GM18508 (cell line): ENCODE measurements around the gene ENTPD5.

Source experiments
- ATAC-seq: cut with Tn5 transposase; IDR thresholded peaks from one replicate; pipeline ENCODE4 v1.9.1; 2021; ENCODE audit warnings: moderate number of reproducible peaks; ENCODE audit not compliant: insufficient read depth, unreplicated experiment

The ENTPD5 gene

GRCh38 chr14:74018586-74019407, at the start of gene ENTPD5, which contains the start of gene BBOF1:
TSS of gene ENTPD5 (minus strand) at chr14:74019288. CDS start at chr14:73988102, 31,186 bp downstream.
TSS of gene BBOF1 (plus strand) at chr14:74019349. CDS start at chr14:74019479, 130 bp downstream.
- no peak for ATAC-seq

GRCh38 chr14:74065746-74066575, 46.9 kb upstream of the ENTPD5 start:
- no peak for ATAC-seq

GRCh38 chr14:74064883-74065282, 45.8 kb upstream of the ENTPD5 start:
- no peak for ATAC-seq

- ATAC-seq = no peak
Measured at GRCh38 chr14:74064426-74064825, 45.3 kb upstream of the ENTPD5 start.

GRCh38 chr14:74062809-74063150, 43.7 kb upstream of the ENTPD5 start:
- ATAC-seq = no peak

GRCh38 chr14:74049876-74050495, 30.9 kb upstream of the ENTPD5 start:
- ATAC-seq = no peak

GRCh38 chr14:74048281-74048680, 29.2 kb upstream of the ENTPD5 start:
- ATAC-seq = no peak

GRCh38 chr14:74045522-74045921, 26.4 kb upstream of the ENTPD5 start:
- no peak for ATAC-seq

- no peak for ATAC-seq
Measured at GRCh38 chr14:74042296-74042695, 23.2 kb upstream of the ENTPD5 start.

- no peak for ATAC-seq
Measured at GRCh38 chr14:74038020-74038859, 19.2 kb upstream of the ENTPD5 start.

- ATAC-seq = no peak
Measured at GRCh38 chr14:74035556-74035955, 16.5 kb upstream of the ENTPD5 start.

- ATAC-seq = no peak
Measured at GRCh38 chr14:74034572-74034971, 15.5 kb upstream of the ENTPD5 start.

GRCh38 chr14:74029136-74029535, 10.0 kb upstream of the ENTPD5 start:
- no peak for ATAC-seq

GRCh38 chr14:74022346-74022745, 3.3 kb upstream of the ENTPD5 start:
- ATAC-seq = no peak

GRCh38 chr14:74019408-74020137, 485 bp upstream of the ENTPD5 start:
- no peak for ATAC-seq

- ATAC-seq = no peak
Measured at GRCh38 chr14:74018174-74018585, 908 bp downstream of the ENTPD5 start.

- no peak for ATAC-seq
Measured at GRCh38 chr14:74015963-74016362, 3.1 kb downstream of the ENTPD5 start.

- no peak for ATAC-seq
Measured at GRCh38 chr14:74015176-74015575, 3.9 kb downstream of the ENTPD5 start.

GRCh38 chr14:74014299-74014698, 4.8 kb downstream of the ENTPD5 start:
- no peak for ATAC-seq
